ENCODE data around the gene INIP.

- TF ChIP-seq POLR2A (IDR thresholded peaks at IDR 0.05; ENCODE audit: low read length), result no peak
- no peak for TF ChIP-seq GATA3 (IDR thresholded peaks at IDR 0.05; ENCODE audit: borderline replicate concordance)
- no peak for TF ChIP-seq RFX5 (IDR thresholded peaks at IDR 0.05)
- no peak for TF ChIP-seq CTCF (IDR thresholded peaks at IDR 0.05)
- no peak for TF ChIP-seq JUNB (IDR thresholded peaks at IDR 0.05)
- TF ChIP-seq ZSCAN20 (CRISPR knock-in tag; IDR thresholded peaks at IDR 0.05), result no peak
- TF ChIP-seq, protein P1, sequence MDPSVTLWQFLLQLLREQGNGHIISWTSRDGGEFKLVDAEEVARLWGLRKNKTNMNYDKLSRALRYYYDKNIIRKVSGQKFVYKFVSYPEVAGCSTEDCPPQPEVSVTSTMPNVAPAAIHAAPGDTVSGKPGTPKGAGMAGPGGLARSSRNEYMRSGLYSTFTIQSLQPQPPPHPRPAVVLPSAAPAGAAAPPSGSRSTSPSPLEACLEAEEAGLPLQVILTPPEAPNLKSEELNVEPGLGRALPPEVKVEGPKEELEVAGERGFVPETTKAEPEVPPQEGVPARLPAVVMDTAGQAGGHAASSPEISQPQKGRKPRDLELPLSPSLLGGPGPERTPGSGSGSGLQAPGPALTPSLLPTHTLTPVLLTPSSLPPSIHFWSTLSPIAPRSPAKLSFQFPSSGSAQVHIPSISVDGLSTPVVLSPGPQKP (IDR thresholded peaks at IDR 0.05; ENCODE audit: low read depth, low read length), result no peak
- no peak for TF ChIP-seq CBX8 (IDR thresholded peaks at IDR 0.05)
- TF ChIP-seq SMC3 (IDR thresholded peaks at IDR 0.05), result no peak
- TF ChIP-seq CBX2 (IDR thresholded peaks at IDR 0.05; ENCODE audit: borderline replicate concordance, low read depth), result no peak
- no peak for TF ChIP-seq EP300 (IDR thresholded peaks at IDR 0.05)
- no peak for TF ChIP-seq HMGXB4 (CRISPR knock-in tag; IDR thresholded peaks at IDR 0.05; ENCODE audit: borderline replicate concordance)
- TF ChIP-seq NR3C1 (IDR thresholded peaks at IDR 0.05), result no peak
These were observed 48.6 kb downstream of the INIP start for GRCh38 chr9:112669326-112669725.
